Activated CD8-positive, alpha-beta memory T cell treated with anti-CD3 and anti-CD28 coated beads, Interleukin-2, amount 50 U/mL, for 4 hours (primary cell): ENCODE data around the gene MPRIP.

Experiments used
- DNase-seq: peaks from one replicate; pipeline ENCODE4 v3.0.0-alpha.2; 2020

Gene MPRIP

GRCh38 chr17:17032131-17032692 is 10.0 kb upstream of the MPRIP start:
- no peak for DNase-seq

- DNase-seq: no peak
Measured at GRCh38 chr17:17033466-17033865, 8.8 kb upstream of the MPRIP start.

GRCh38 chr17:17034026-17034425 is 8.2 kb upstream of the MPRIP start:
- DNase-seq: no peak

- no peak for DNase-seq
Measured at GRCh38 chr17:17034496-17035075, 7.7 kb upstream of the MPRIP start.

GRCh38 chr17:17035490-17035889 is 6.8 kb upstream of the MPRIP start:
- DNase-seq: no peak

- DNase-seq: no peak
Measured at GRCh38 chr17:17035920-17036523, 6.2 kb upstream of the MPRIP start.

- DNase-seq: no peak
Measured at GRCh38 chr17:17036524-17036998, 5.7 kb upstream of the MPRIP start.

- no peak for DNase-seq
Measured at GRCh38 chr17:17039911-17040310, 2.3 kb upstream of the MPRIP start.

- DNase-seq: no peak
Measured at GRCh38 chr17:17041018-17041521, 1.2 kb upstream of the MPRIP start.

- DNase-seq: peak; percentile 96
Measured at GRCh38 chr17:17041571-17042383, 480 bp upstream of the MPRIP start.

- peak; percentile 33 for DNase-seq
Measured at GRCh38 chr17:17042851-17043460, 699 bp downstream of the MPRIP start.

GRCh38 chr17:17043461-17044271 is 1.4 kb downstream of the MPRIP start:
- DNase-seq: no peak

GRCh38 chr17:17044846-17045561 is 2.7 kb downstream of the MPRIP start:
- no peak for DNase-seq

- no peak for DNase-seq
Measured at GRCh38 chr17:17048106-17048505, 5.8 kb downstream of the MPRIP start.

GRCh38 chr17:17050346-17051345 is 8.4 kb downstream of the MPRIP start:
- no peak for DNase-seq

- no peak for DNase-seq
Measured at GRCh38 chr17:17051380-17051779, 9.1 kb downstream of the MPRIP start.

GRCh38 chr17:17051791-17052461 is 9.7 kb downstream of the MPRIP start:
- DNase-seq: no peak

- no peak for DNase-seq
Measured at GRCh38 chr17:17052462-17053221, 10.4 kb downstream of the MPRIP start.
